Lower leg skin (tissue), 3 donors: ENCODE measurements around the gene IL1RAP.

Experiments used
- CTCF ChIP-seq, 3 donors: fragments of 450-650 bp; IDR thresholded peaks; one replicate each; pipeline ENCODE4 v1.5.1; 2016; ENCODE audit warnings: antibody characterized with exemption in 3 of 3, mild to moderate bottlenecking in 3 of 3, moderate library complexity in 2 of 3
- POLR2A ChIP-seq, 2 donors: fragments of 450-650 bp; IDR thresholded peaks; one replicate each; pipeline ENCODE4 v1.6.1; 2016 to 2017; ENCODE audit warnings: antibody characterized with exemption in 2 of 2, mild to moderate bottlenecking in 1 of 2, moderate library complexity in 1 of 2

- TF ChIP-seq CTCF (IDR thresholded peaks at IDR 0.05) (no peak), POLR2A (IDR thresholded peaks at IDR 0.05) (no peak)
Observed at GRCh38 chr3:190514413-190515153, 698 bp downstream of the IL1RAP start.
